Glomerular endothelial cell (primary cell): ENCODE measurements around the gene HPCAL4. TPM values are rescaled to one million over a fixed set of nuclear protein-coding genes. Genes with fewer than 3 reads are reported as not detected.

Experiments used
- DNase-seq: peaks from one replicate; pipeline ENCODE4 v3.0.0-alpha.2; 2011; ENCODE audit warnings: low read depth, low spot score; ENCODE audit errors: extremely low read depth
- total RNA-seq: library from RNA; depleted of rRNA; stranded (reverse); fragments of >200 nt; gene quantifications from 2 replicates; pipeline ENCODE4 v1.2.3, GENCODE V29; 2015

The HPCAL4 gene
- total RNA-seq, 1 donor from 2014 or later: not detected

- DNase-seq: peak; percentile 25
Observed at GRCh38 chr1:39653546-39654031, 37.6 kb downstream of the HPCAL4 start.

GRCh38 chr1:39652554-39652953 is 38.7 kb downstream of the HPCAL4 start:
- DNase-seq: no peak

GRCh38 chr1:39652105-39652504 is 39.1 kb downstream of the HPCAL4 start:
- DNase-seq: no peak

GRCh38 chr1:39650431-39650830 is 40.8 kb downstream of the HPCAL4 start:
- DNase-seq: no peak

- no peak for DNase-seq
Observed at GRCh38 chr1:39649636-39650185, 41.5 kb downstream of the HPCAL4 start.

GRCh38 chr1:39648496-39648895 is 42.7 kb downstream of the HPCAL4 start:
- no peak for DNase-seq

- no peak for DNase-seq
Observed at GRCh38 chr1:39647247-39647646, 44.0 kb downstream of the HPCAL4 start.

GRCh38 chr1:39646232-39647081 is 44.8 kb downstream of the HPCAL4 start:
- no peak for DNase-seq

- no peak for DNase-seq
Observed at GRCh38 chr1:39645411-39646043, 45.7 kb downstream of the HPCAL4 start.

GRCh38 chr1:39643705-39644104 is 47.5 kb downstream of the HPCAL4 start:
- no peak for DNase-seq

GRCh38 chr1:39642796-39643195 is 48.4 kb downstream of the HPCAL4 start:
- no peak for DNase-seq

GRCh38 chr1:39640861-39641260 is 50.4 kb downstream of the HPCAL4 start:
- no peak for DNase-seq

- no peak for DNase-seq
Observed at GRCh38 chr1:39639305-39640130, 51.7 kb downstream of the HPCAL4 start, which contains the start of gene HEYL. Gene HEYL (minus strand): TSS chr1:39639643. CDS start chr1:39639625, 18 bp downstream.

- no peak for DNase-seq
Observed at GRCh38 chr1:39638965-39639304, 52.3 kb downstream of the HPCAL4 start.

GRCh38 chr1:39637361-39637760 is 53.9 kb downstream of the HPCAL4 start:
- no peak for DNase-seq

GRCh38 chr1:39635871-39636210 is 55.4 kb downstream of the HPCAL4 start:
- DNase-seq: no peak

- DNase-seq: no peak
Observed at GRCh38 chr1:39635205-39635870, 55.9 kb downstream of the HPCAL4 start.

GRCh38 chr1:39633422-39633821 is 57.8 kb downstream of the HPCAL4 start:
- no peak for DNase-seq

- DNase-seq: no peak
Observed at GRCh38 chr1:39632682-39633417, 58.4 kb downstream of the HPCAL4 start.

GRCh38 chr1:39632323-39632681 is 58.9 kb downstream of the HPCAL4 start:
- DNase-seq: no peak
